HG03066 (cell line): Measurements from ENCODE around the gene MAPRE2.
A peak's percentile ranks its signal among the peaks of the same experiment; 100 is the strongest.

Source experiments
- ATAC-seq: cut with Tn5 transposase; IDR thresholded peaks from one replicate; pipeline ENCODE4 v1.9.1; 2021; ENCODE audit warnings: low read depth; ENCODE audit not compliant: unreplicated experiment

MAPRE2 gene

GRCh38 chr18:35118641-35119040 is 77.4 kb downstream of the MAPRE2 start:
- no peak for ATAC-seq

- no peak for ATAC-seq
These were observed 79.8 kb downstream of the MAPRE2 start for GRCh38 chr18:35121038-35121437.

- ATAC-seq, result no peak
These were observed 80.3 kb downstream of the MAPRE2 start for GRCh38 chr18:35121531-35121930.

GRCh38 chr18:35122586-35123224 is 81.5 kb downstream of the MAPRE2 start:
- peak; percentile 75 for ATAC-seq

- no peak for ATAC-seq
These were observed 82.6 kb downstream of the MAPRE2 start for GRCh38 chr18:35123811-35124210.

- ATAC-seq, result no peak
These were observed 86.0 kb downstream of the MAPRE2 start for GRCh38 chr18:35127201-35127600.

GRCh38 chr18:35128675-35129074 is 87.5 kb downstream of the MAPRE2 start:
- ATAC-seq, result no peak

- ATAC-seq, result no peak
These were observed 89.0 kb downstream of the MAPRE2 start for GRCh38 chr18:35130236-35130635.

GRCh38 chr18:35131387-35132020 is 90.3 kb downstream of the MAPRE2 start:
- no peak for ATAC-seq

GRCh38 chr18:35132021-35132902 is 91.0 kb downstream of the MAPRE2 start:
- no peak for ATAC-seq

- no peak for ATAC-seq
These were observed 93.0 kb downstream of the MAPRE2 start for GRCh38 chr18:35134190-35134730.

GRCh38 chr18:35134791-35135531 is 93.7 kb downstream of the MAPRE2 start:
- ATAC-seq, result no peak

GRCh38 chr18:35136248-35136647 is 95.0 kb downstream of the MAPRE2 start:
- ATAC-seq, result no peak

- ATAC-seq, result no peak
These were observed 95.7 kb downstream of the MAPRE2 start for GRCh38 chr18:35136885-35137284.

- no peak for ATAC-seq
These were observed 96.4 kb downstream of the MAPRE2 start for GRCh38 chr18:35137632-35138031.

- ATAC-seq, result no peak
These were observed 97.6 kb downstream of the MAPRE2 start for GRCh38 chr18:35138773-35139172.

GRCh38 chr18:35139517-35139916 is 98.3 kb downstream of the MAPRE2 start:
- ATAC-seq, result no peak

GRCh38 chr18:35141077-35141476 is 99.9 kb downstream of the MAPRE2 start:
- ATAC-seq, result no peak

GRCh38 chr18:35141567-35142274 is 100.5 kb downstream of the MAPRE2 start:
- ATAC-seq, result no peak

GRCh38 chr18:35142275-35142615 is 101.0 kb downstream of the MAPRE2 start:
- no peak for ATAC-seq
